GM19397 (cell line): ENCODE results near the gene ELOVL4.

Source experiments
- ATAC-seq: cut with Tn5 transposase; IDR thresholded peaks from one replicate; pipeline ENCODE4 v1.9.1; 2021; ENCODE audit warnings: mild to moderate bottlenecking, moderate library complexity; ENCODE audit not compliant: unreplicated experiment

ELOVL4 gene

DNA sequence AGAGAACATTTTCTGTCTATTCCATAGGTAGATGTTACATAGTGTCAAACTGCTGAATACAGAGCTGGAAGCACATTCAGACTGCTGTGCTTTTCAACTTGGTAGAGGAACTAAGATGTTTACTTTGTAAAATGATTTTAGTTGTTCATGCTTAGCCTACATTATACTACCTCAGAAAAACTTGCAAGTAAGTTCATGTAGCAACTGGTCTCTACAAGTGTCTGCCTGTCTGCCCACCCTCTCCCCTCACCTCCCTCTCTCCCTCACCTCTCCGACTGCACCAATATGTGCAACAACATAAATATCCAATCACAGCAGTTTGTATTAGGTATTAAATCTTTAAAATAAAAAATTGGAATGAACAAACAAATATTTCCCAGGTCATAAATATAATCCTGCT lies 25.3 kb downstream of the ELOVL4 start:
- ATAC-seq = no peak

DNA sequence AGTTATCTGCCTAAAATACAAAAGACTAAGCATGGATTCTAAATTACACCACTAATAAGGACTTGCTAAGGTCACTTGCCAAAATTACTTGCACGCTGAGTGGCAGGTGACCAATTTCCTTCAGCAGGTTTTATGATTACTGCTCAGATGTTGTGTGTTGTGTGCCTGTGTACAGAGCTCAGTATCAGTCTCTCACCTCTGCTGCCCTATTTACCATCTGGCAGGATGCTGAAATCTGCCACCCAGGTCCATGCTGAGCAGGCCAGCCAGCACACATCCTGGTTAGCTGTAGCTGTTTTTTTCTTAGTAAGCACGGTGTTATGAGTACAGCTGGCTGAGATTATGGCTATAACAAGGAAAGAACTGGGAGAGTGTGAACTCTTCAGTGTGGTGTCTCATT lies 34.0 kb downstream of the ELOVL4 start:
- no peak for ATAC-seq

DNA sequence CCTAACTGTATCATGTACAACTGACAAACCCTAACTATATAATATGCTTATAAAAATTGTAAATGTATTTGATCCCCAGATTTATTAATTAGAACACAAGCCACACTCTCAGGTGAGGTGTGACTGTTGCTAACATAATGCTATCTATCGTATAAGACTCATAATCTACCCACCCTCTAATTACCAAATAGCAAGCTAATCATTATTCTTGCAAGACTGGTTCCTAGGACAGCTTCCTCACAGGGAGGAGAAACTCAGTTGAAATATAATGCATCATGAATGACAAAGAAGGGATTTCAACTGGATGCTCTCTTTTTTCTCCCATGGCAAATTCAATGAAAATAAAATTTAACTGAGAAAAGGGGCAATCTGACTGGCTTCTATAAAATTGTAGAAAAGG lies 35.4 kb downstream of the ELOVL4 start:
- ATAC-seq = no peak

DNA sequence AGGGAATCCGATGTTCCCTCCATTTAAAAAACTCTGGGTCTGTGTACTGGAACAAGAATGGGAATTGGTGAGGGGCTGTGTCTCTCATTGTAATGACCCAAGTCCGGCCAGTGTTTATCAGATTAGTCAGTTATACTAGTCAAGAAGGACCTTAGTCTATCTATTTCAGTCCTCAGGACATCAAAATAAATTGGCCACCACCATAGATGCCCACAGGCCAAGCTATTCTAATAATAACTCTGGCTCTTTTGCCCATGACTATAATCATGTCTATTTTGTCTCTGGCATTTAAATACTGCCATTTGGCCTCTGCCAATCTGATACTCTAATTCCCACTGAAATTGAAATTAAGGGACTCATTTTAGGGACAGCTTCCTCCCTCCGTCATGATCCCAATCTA lies 37.8 kb downstream of the ELOVL4 start:
- no peak for ATAC-seq

DNA sequence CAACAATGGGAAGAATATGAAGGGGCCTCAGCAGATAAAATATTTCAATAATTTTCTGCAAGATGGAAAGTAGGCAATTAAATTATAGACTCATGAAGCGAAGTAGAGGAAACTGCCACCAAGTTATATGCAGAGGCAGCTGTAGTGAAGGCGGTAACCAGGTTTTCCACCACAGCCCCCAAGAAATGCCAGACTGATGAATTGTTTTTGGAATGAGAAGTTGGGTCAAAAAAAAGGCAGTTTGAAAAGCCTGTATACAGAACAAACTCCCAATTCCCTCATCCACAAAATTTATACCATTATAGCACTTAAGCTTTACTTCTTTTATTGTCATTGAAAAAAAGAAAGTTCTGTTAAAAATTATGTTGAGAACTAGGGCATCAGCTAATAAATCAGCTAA lies 45.3 kb downstream of the ELOVL4 start:
- ATAC-seq = no peak

DNA sequence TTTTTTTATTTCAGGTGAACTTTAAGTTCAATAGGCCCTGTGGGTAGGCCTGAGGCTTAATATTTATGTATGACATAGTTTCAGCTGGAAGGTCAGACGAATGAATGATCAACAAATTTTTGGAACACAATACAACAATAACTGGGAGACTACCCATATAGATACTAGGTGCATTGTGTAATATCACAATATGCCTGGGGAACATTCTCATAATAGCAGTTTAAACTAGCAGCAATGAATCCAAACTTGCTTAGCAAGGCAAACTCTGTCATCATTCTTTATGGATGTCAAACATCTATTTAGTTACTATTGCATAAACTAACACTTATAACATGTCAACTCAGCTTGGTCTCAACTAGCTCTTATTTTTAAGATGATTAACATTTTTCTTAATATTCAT lies 49.3 kb downstream of the ELOVL4 start:
- no peak for ATAC-seq

DNA sequence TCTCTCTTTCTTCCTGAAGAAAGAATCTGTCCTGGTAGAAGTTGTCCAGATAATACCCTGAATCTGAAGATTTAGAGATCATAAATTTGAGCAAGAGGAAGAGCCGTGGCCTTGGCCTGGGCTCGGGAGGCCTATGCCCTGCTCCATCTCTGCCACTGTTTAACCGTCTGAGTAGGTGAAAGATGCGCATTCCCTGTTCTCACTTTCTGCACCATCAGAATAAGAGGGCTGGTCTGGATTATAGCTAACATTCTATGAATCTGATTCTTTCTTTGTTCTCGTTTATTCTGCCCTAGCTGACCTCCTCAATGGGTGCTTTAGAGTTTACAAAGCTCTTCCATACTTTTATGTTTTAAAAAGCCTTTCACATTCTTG lies 51.3 kb downstream of the ELOVL4 start:
- ATAC-seq = no peak

DNA sequence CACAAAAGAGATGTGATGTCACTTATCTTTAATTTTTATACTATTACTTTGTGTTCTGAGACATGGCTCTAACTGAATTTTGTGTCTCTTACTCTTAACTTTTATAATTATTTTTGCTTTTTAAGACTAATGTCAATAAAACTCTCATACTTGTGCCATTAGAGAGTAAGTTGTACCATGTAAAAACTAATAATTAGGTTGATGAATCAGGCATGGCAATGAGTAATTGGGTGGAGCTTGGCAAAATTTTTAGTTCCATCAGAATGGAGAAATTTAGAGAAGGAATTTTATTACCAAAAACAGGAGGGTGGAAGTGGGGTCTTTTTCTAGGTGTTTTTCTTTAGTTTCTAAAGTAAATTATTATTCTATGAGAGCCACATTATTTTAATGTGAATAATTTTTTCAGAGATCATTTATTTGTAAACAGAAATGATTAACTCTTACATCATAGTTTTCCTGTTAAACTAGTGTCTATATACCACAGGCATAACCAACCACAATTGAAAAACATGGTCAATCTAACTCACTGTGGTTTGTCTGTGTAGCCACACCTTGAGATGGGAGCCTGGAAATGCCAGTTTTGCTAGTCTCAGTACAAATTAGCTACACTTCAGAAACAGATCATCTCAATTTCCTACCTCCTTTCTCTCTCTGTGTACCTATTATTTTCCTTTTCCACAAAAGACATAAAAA lies 51.8 kb downstream of the ELOVL4 start:
- ATAC-seq = no peak

DNA sequence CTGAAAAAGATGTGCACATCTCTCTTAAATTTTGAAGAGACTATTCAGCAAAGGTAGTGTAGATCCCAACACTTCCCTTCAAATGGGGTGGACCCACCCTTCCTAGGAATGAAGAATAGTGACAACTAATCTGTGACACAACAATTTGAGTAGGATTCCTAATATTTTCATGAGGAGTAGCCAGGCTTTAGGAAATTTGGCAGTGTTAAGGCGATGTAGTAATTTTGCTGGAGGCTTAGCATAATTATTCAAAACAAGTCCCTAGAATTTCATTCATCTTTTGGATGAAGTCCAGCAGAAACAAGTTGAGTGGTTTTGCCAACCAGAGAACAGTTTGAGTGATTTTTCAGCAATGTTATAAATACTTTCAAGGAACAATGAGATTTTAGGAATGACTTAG lies 52.4 kb downstream of the ELOVL4 start:
- ATAC-seq = no peak

DNA sequence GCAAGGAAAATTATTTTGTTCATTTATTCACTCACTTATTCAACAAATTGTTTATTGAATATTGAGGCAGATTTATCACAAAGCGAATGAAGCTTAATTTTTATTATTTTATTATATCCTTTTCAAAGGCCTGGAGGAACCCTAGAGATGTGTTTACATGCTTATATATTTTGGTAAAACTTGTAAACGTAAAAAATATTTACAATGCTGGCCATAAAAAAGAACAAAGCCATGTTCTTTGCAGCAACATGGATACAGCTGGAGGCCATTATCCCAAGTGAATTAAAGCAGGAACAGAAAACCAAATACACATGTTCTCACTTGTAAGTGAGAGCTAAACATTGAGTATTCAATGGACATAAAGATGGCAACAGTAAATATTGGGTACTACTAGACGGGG lies 58.8 kb downstream of the ELOVL4 start:
- ATAC-seq = no peak

DNA sequence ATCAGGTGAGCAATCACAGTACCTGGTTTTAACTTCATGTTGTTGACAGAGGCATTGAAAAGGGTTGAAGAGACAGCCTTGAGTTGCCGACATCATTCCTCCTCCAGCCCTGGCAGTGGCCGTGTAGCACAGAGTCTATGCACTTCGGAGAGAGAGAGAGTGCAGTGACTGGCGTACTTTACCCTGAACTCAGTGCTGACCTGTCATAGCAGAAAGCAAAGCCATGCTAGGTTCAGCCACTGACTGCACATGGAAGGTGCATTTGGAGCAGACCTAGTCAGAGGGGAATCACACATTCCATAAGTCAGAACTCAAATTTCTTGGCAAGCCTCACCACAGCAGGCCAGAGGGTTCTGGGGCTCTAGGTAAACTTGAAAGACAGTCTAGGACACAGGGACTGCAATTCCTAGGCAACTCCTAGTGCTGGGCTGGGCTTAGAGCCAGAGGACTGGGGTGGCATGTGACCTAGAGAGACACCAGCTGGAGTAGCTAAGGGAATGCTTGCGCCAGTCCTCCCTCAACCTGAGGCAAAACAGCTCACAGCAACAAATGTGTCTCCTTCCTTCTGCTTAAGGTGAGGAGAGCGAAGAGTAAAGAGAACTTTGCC lies 69.1 kb downstream of the ELOVL4 start:
- ATAC-seq = no peak

DNA sequence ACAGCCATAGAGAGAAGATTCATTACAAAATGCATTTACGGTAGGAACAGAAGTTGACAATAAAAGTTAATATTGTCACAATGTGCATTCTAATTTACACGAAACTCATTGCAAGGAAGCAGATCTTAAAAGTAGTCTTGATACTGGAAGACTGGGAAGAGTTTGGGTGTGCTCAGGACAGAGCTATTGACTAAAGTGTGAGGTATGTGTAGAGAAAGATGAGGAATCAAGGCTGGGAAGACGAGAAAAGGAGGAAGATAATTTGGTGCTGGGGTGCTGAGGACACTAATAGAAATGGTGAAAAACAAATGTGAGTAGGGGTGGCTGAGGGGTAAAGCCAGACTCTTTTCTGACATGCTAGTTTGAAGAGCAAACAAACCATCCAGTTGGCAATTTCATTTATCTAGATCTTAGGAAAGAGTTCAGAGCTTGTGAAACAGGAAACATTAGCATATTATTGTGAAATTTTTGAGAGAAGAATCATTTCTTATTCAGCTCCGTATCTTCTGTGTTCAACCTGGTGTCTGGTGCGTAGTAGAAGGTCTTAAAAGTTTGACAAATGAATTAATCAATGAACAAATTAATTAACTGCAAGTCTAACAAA lies 72.7 kb downstream of the ELOVL4 start:
- ATAC-seq = no peak

DNA sequence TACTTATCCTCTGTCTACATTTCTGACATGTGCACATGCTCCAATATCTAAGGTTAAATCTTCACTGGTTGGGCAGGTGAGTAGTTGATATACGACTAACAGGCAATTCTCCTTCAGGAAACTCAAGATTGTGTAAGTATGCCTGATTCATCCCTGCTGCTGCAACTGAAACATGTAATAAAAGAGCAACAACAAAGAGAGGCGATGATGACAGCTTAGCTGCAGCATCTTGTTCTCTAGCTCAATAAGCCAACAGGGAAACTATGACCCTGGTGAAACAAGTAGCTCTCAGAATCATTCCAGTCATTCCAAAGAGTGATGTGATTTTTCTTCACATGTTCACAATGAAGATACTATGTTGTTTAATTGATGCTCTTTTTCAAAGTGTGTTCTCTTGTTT lies 74.4 kb downstream of the ELOVL4 start:
- ATAC-seq = no peak

DNA sequence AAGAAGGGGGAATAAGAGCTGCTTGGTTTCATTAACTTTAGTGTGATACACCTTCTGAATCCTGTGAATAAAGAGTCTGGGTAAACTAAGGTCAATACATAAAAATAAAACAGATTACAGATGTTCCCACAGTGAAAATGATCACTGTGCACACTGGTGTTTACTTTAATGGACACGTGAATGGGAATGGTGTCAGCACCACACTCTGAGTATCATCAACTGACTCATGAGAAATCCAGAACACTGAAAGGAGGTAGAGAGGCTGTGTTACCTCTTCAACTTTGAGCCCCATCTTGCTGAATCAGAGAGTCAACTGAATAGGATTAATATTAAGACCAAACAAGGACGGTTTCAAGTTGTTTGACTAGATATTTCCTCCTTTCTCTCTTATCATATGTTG lies 75.0 kb downstream of the ELOVL4 start:
- no peak for ATAC-seq

DNA sequence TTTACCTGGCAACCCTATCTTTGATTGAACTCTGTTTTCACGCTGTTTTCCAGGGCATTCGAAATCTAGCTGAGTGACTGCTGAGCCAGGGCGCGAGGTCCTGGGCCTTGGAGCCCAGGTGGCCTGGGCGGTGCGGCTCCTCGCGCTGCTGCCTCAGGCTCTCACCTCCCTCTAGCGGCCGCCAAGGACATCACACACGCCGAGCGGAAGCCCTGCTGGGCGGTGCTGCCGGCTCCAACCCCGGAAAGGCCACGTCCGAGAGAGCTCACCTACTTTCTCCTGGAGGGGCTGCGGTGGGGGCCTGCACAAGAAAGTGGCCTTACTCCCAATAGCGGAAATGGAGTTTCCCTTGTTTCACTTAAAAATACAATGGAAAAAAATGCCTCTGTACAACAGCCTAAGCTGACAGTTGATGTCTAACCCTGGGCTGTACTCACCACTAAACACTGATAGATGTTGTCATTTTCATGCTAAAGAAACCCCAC lies 77.7 kb downstream of the ELOVL4 start:
- ATAC-seq = peak; percentile 100

DNA sequence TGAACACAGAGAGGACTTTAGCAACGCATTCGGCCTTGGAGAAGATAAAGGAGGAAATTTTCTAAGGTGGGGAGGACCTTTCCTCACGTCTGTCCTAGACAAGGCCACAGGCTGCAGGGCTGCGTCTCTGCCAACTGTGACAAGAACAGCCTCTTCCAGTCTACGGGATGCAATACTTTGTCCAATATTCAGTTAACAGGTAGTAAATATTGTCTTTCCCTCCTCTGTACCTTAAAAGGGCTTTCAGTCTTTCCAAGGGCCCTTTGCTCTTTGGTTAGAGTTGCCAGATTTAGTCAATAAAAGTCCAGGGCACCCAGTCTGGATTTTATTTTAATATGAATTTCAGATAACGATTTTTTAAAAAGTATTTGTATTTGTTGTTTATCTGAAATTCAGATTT lies 78.2 kb downstream of the ELOVL4 start:
- ATAC-seq = no peak

DNA sequence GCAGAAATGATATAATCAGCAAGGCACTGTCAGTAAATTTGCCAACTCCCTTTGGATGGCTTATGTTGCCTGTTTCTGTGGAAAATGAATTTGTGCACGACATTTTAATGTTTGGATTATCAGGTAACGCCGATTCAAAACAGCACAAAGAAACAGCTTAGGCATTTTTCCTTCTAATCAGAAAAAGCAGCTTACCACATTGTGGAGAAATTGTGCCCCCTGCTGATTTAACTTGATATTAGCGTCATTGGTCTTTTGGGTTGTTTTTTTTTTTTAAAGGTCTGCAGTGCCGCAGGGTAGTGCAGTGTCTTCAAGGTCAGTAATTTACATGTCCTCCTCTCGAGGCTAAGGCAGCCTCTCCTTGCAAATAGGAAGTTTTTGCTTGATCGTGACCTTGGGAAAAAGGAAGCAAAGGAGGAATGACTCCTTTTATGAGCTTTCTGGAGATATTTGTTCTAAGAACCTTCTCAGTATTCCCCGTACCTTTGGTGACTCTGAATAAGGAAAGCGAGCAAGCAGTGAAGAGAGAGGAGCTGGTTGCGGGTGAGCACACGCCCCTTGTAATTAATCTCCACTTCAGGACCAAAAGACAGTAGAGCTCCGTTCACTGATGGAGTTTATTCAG lies 79.1 kb downstream of the ELOVL4 start:
- no peak for ATAC-seq
